Kasumi-1 (cell line): ENCODE data around the gene PLPP2.

Experiments
- DNase-seq, 2 experiments: peaks; one replicate each; lab custom pipeline; 2025; lab: John Stamatoyannopoulos, UW

The PLPP2 gene

GRCh38 chr19:313988-314815 is 23.0 kb upstream of the PLPP2 start:
- DNase-seq = no peak

DNA sequence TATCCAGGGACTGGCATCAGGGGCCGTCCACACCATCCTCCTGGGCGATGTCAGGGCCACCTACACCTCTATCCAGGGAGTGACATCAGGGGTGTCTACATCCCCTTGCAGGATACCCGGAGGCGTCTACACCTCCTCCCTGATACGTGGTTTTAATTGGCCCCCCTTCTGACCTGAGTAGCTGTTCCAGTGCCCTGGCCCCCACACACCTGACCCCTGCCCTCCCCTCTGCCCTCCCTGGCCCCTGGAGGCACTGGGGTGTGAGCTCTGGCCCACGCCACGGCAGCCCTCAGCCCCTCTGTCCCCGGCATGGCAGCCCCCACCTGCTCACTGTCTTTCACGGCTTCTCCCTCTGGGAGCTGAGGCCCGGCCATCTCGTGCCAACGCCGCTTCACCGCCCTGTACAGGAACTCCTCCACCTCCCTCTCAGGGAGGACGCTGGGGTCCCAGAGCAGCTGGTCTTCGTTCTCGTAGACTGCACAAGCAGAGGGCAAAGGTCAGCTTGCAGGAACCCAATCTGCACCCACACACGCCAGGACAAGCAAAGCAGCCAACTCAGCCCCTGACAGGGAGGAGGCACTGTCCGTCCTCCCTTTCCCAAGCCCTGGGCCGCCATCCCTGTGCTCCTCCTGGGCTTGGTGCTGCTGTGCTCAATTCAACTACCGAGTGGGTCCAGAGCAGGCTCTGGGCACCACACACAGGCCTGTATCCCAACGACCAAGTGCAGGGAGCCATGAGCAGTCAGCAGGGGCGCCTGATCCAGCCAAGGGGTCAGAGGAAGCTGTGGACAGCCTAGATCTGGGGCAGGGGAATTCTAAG is 22.2 kb upstream of the PLPP2 start:
- no peak for DNase-seq

GRCh38 chr19:311813-312261 is 20.6 kb upstream of the PLPP2 start:
- DNase-seq = no peak

DNA sequence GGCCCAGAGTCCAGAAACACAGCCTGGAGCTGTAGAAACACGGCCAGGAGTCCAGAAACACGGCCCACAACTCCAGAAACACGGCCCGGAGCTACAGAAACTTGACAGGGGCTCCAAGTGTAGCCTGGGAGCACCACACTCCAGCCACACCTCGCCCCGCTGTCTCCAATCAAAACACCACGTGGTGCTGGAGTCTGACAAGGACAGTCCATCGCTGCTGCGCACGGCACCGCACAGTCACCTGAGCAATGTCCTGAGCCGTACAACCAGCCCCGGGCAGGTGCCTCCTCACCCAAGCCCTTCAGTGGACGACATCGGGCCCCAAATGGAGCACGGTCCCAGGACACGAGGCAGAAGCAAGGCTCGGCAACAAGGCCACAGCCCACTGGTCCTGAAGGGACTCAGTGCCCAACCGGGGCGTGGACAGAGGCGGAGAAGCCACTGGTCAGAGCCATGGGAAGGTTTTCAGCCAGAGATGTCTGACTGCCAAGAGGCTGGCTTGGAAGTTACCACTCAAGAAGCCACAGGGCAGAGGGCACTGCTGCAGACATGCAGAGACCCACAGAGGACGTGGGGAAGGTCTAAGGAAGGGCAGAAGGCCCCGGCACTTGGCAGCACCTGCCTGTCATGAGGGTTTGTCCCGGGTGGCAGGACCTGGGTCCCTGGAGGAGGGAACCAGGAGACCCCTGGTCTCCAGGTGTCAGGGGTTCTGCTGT is 19.7 kb upstream of the PLPP2 start:
- DNase-seq = no peak

- DNase-seq = no peak
These were observed 19.0 kb upstream of the PLPP2 start for GRCh38 chr19:310141-310651.

DNA sequence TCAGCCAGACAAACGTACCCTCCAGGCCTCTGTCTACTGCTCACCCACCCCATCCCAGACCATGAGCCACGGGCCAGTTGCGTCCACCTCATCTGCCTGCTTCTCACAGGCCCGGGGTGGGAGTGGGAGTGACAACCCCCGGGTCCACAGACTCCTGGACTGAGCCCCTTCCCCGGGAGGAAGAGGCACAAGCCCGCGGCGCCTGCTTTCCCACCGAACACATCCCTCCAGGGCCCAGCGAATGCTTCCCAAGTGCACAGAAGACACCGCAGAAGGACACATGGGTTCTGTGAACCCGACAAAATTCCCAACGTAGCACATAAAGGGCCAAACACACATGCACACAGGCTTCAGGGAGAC is 18.0 kb upstream of the PLPP2 start:
- DNase-seq = no peak

DNA sequence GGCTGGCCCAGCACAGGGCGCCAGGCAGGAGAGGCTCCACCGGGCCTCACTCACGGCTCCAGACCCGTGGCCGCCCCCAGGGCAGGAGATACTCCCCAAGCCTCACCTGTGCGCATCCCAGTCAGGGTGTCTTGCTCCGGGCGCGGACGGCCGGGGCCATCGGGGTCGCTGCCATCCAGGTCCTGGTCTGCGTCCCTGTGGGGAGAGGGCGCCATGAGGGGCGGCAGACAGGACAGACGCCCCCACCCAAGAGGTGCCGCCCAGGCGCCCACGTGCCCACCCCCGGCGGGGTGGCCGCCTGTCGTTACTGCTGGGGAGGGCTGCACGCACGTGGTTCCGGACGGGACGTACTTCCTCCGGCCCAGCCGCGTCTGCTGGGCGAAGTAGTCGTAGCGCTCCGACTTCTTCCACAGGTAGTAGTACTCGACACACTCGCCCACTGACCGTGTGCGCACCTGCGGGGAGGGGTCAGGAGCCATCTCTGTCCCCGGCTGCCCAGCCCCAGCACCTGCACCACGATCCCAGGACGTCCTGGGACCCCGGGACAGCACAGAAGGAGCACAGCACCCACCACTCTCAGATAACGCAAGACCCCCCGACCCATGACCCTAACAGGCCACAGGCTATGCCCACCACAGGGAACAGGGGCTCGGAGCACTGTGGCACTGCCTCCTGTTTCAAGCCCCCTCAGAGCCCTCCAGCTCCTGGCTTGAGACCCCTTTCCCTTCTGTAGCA is 17.4 kb upstream of the PLPP2 start:
- no peak for DNase-seq

DNA sequence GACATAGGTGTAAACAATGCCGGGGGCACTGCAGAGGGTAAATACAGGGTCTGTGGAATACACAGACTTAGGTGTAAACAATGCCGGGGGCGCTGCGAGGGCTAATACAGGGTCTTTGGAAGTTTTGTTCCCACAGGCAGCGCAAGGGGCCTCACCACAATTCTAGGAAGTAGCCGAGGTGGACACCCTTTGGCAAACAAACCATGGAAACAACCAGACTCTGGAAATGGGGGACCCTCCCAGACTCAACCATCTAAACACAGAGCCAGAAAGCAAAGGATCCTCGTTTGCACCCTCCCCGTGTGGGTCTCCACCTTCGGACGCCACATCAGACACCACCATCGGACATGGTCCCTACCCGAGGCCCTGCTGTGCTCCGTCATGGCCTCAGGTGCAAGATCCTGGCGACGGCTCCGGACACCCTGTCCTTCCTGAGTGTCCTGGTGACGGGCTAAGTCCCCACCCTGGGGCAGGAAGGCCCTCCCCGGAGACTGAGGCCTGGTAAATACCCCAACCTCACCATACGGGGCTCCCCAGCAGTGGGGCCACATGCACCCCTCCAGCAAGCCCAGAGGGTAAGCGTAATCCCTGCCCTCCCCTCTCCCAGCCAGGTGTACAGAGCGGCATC is 16.7 kb upstream of the PLPP2 start:
- no peak for DNase-seq

DNA sequence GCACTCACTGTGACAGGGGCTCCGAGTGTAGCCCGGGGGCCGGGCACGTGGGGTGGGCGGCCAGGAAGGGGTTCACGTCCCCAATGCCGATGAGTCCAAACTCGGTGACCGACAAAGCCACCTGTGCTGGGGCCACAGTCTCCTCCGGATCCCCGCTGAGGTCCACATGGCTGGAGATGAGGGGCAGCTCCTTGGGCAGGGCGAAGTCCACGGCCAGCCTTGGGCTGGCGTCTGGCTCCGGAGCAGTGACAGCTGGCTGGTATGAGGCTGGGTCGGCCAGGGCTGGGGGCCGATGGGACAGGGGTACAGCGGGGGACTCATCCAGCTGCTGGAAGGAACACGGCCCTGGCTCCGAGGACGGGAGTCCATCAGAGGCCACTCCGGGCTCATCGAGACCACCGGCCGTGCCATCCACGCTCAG is 15.9 kb upstream of the PLPP2 start:
- no peak for DNase-seq

DNA sequence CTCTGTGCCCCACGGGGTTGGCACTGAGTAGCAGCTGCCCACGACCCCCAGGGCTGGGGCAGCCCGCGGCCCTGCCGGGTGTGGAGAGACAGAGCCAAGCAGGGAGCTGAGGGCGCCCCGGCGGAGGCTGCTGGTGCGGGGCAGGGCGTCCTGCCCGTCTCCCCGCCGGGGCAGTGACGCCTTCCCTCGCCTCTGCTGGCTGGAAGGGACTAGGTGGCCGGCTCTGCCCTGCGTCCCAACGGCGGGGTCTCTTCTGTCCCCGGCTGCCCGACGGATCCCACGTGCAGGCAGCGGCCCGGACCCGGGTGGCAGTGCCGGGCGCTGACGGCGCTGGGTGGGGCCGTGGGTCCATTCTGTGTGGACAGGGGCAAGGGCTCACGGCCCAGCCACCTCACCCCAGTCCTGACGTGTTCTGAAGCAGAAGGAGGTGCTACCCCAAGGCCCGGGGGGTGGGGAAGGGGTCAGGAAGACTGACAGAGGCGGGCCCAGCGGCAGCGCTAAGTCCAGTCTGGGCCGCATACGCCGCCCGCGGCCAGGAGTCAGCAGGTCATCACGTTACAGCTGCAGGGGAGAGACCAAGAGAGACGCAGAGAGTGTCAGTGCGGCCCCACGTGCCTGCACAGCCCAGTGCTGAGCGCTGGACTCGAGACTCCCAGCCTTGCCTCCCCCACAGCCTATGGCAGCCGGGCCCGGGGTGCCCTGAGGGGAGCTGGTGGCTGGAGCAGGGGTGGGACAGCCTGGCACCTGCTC is 15.1 kb upstream of the PLPP2 start:
- DNase-seq = no peak

DNA sequence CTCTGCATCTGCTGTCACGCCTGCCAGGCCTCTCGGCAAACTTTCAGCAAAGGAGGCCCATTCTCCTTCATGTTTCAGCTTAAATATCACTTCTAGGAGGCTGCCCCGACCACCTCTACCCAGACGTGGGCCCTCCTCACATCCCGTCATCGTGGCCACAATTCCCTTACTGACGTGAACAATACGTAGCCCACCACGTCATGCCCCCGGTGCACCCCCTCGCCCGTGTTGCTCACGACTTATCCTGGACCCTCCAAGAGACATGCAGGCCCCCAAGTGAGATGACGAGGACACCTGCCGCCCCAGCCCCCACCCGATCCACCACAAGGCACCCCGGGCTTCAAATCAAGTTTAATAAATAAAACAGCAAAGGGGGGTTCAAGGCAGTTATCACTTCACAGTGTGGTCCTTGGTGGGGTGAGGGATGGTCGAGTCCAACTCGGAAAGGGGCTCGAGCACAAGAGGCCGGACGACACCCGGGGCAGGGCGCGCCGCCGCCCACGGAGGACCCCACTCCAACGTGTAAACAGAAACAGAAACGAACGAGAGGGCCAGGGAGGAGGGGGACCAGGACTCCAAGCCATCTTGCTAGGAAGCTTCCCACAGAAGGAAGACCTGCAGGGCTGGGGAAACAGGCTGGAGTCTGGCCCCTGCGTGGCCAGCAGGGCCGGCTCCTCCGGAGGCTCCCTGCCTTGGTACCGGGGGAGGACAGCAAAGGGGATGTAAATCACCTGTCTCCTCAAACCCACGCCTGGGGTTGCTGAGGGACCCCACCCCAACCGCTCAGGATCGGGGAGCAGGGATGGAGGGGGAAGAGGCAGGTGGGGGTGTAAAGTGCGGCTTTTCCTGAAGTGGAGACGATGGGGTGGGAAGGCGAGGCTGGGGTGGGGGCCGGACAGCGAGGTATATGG is 14.3 kb upstream of the PLPP2 start:
- DNase-seq = no peak

DNA sequence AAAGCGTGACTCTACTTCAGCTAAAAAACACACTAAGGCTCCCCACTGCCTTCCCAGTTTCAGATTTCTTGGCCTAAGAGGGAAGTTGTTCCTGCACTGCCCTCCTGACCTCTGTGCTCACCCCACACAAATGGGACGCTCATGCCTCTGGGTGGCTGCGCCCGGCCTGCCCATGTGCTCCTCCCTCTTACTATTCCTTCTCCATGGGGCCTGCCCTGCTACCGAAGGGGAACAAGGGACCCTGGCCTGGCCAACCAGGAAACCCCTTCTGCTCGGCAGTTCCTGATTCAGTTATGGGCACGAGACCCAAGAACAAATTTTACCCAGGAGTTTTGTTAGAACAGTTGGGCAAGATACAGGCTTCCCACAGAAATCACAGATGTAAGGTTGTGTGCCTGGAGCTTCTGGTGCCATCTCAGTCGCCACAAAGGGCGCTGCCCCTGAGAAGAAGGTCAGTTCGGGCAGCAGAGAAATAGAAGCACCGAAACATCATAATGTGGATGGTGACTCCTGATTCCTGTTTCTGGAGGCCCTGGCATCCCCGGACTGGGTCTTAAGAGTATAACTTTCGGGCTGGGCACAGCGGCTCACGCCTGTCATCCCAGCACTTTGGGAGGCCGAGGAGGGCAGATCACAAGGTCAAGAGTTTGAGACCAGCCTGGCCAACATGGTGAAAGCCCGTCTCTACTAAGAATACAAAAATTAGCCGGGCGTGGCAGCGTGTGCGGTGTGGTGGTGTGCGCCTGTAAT is 5.4 kb upstream of the PLPP2 start:
- no peak for DNase-seq

- no peak for DNase-seq
These were observed 4.6 kb upstream of the PLPP2 start for GRCh38 chr19:295687-296370.

DNA sequence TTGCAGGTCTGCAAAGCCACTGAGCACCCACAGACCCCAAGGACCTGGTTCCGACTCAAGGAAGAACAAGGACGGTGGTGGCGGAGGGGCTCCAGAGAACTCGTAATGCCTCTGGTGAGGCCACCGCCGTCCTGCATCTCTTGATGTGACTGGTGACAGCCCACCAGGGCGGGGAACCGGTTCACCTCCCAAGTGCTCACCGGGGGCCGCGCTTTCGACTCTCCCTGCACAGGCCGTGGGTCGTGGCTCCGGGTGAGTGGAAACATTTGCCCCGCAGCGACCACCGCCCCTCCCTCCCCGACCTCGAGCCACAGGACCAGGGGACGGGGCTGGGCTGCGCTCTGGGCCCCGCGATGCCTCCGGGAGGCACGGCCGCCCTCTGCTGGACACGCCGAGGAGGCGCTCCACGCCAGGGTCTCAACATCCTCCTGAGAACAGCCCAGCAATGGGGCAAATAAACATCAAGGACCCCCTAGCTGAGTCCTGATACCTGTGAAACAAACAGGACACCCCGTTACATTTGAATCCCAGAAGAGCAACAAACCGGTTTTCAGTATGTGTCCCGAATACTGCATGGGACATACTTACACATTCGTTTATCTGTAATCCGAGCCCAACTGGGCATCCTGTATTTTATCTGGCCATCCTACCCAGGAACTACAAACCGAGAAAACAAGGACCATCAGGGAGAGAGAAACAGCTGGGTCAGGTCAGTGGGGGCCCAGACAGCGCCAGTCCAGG is 3.9 kb upstream of the PLPP2 start:
- no peak for DNase-seq

DNA sequence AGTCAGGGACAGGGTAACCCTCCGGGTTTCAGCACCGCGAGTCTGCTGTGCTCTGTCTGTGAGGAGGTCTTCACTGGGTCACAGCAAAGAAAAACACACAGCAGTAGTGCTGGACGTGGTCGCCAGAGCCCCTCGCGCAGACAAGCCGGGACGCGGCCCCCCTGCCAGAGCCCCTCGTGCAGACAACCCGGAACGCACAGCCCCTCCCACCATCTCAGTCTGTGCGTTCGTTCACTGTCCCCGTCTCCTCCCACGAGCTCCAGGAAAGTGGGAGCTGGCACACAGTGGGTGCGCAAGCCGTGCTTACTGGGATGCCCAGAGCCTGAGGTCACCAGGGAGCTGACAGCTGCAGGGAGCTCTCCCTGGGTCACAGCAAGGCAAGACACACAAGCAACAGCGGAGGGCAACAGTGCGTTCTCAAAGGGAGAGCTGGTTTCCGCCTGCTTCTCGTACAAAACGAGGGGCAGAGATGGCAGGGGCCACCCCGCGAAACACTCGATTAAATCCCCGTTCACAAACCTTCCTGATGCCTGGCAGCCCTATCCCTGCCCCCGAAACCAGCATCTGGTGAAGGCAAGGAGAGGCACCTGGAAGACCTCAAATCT is 3.2 kb upstream of the PLPP2 start:
- DNase-seq = no peak

- DNase-seq = no peak
These were observed 2.4 kb upstream of the PLPP2 start for GRCh38 chr19:293436-294110.
